Adrenal gland (tissue), 12 donors: Measurements from ENCODE around the gene TES. TPM values are rescaled to one million over a fixed set of nuclear protein-coding genes. Genes with fewer than 3 reads are reported as not detected.
"Not testable (repeated sequence)": the region's sequence is repeated elsewhere in the genome, so short reads cannot be mapped to it uniquely, and the experiment has no call there.

Experiments used
- DNase-seq, 7 donors: peaks; one replicate each; pipeline ENCODE4 v3.0.0-alpha.2; 2019 to 2020
- H3K27ac ChIP-seq, 5 donors: fragments of 200-600 bp; sonication (generic) in 4 of 5; 1 replicate in 3 of 5; 2 replicates in 2 of 5; pipeline versions ENCODE4 v1.5.1 to v1.8.0; 2016 to 2020; ENCODE audit warnings: mild to moderate bottlenecking in 1 of 5
- H3K27me3 ChIP-seq: fragments of 200-600 bp; 2 replicates; pipeline ENCODE4 v1.8.0; 2021
- H3K36me3 ChIP-seq, 2 donors: fragments of 200-600 bp; replicated peaks in 1 of 2; 1 replicate in 1 of 2; 2 replicates in 1 of 2; pipeline versions ENCODE4 v1.5.1 to v1.8.0; 2018 to 2022
- H3K4me1 ChIP-seq, 2 donors: fragments of 200-600 bp; replicated peaks in 1 of 2; 1 replicate in 1 of 2; 2 replicates in 1 of 2; pipeline versions ENCODE4 v1.5.1 to v1.8.0; 2018 to 2021
- H3K4me3 ChIP-seq, 4 donors: fragments of 200-600 bp; sonication (generic) in 3 of 4; one replicate each; pipeline ENCODE4 v1.5.1; 2016 to 2018
- H3K9me3 ChIP-seq, 3 donors: fragments of 200-600 bp; sonication (generic) in 1 of 3; replicated peaks in 1 of 3; 1 replicate in 2 of 3; 2 replicates in 1 of 3; pipeline versions ENCODE4 v1.5.1 to v1.8.0; 2016 to 2021
- POLR2A ChIP-seq, 2 donors: fragments of 450-650 bp; IDR thresholded peaks; one replicate each; pipeline ENCODE4 v1.6.1; 2017; ENCODE audit warnings: antibody characterized with exemption in 2 of 2, mild to moderate bottlenecking in 2 of 2, moderate library complexity in 1 of 2
- WGBS, 4 donors: extraction: QIAGEN DNeasy Blood & Tissue Kit in 2 of 4; methylation state at CpG; one replicate each; pipeline versions ENCODE4 v1.1.5 to v1.1.7; 2013 to 2017; 5-methylcytosine and 5-hydroxymethylcytosine counted together
- intact Hi-C, 2 donors: fragments of 100-400 bp; cut with DNase I; formaldehyde crosslinking; loops; one replicate each; pipeline versions ENCODE4 v1.14.1 to v1.15.0; 2022 to 2023
- polyA plus RNA-seq, 3 donors: library from polyadenylated mRNA; stranded (reverse); fragments of 200-250 nt in 2 of 3; fragments of 350-450 nt in 1 of 3; fragmentation: Illumina TruSeq in 1 of 3; extraction: RNeasy Lipid Tissue Mini Kit (QIAGEN cat#74804) in 1 of 3; gene quantifications; one replicate each; pipeline ENCODE4 v1.2.3, GENCODE V29; 2013 to 2014
- total RNA-seq, 9 donors: library from RNA; depleted of rRNA in 4 of 9; stranded (reverse); fragments of >200 nt in 4 of 9; fragments of 120-200 nt in 1 of 9; fragmentation: NEBNext Ultra II Directional in 1 of 9; extraction: Animal tissue kit (Norgen Biotek cat#: 25700) in 1 of 9; gene quantifications; one replicate each; pipeline versions ENCODE4 v1.1.0 to v1.2.4, GENCODE V29; 2013 to 2023
- TF ChIP-seq, protein P1 (sequence below), 6 experiments: fragments of 450-650 bp in 4 of 6; fragments of 200-600 bp in 2 of 6; sonication (generic) in 1 of 6; IDR thresholded peaks; 1 replicate in 5 of 6; 2 replicates in 1 of 6; pipeline versions ENCODE4 v1.5.1 to v1.8.0; 2016 to 2021; ENCODE audit warnings: antibody characterized with exemption in 6 of 6, mild to moderate bottlenecking in 2 of 6, moderate library complexity in 1 of 6
- donor health status: healthy with polysubstance abuse.
- donor health status: Bipolar disorder and iron deficiency.
- donor health status: DM: yes; HTN: yes; CAD: no.
- donor health status: DM: no; HTN: no; CAD: no.
- donor health status: DM: no; HTN: no; CAD: no.
- donor health status: DM: yes; HTN: yes; CAD: no.

Gene TES
- total and polyA plus RNA-seq, 12 donors: 3.9 to 21.8 (median 12.5) TPM

DNA sequence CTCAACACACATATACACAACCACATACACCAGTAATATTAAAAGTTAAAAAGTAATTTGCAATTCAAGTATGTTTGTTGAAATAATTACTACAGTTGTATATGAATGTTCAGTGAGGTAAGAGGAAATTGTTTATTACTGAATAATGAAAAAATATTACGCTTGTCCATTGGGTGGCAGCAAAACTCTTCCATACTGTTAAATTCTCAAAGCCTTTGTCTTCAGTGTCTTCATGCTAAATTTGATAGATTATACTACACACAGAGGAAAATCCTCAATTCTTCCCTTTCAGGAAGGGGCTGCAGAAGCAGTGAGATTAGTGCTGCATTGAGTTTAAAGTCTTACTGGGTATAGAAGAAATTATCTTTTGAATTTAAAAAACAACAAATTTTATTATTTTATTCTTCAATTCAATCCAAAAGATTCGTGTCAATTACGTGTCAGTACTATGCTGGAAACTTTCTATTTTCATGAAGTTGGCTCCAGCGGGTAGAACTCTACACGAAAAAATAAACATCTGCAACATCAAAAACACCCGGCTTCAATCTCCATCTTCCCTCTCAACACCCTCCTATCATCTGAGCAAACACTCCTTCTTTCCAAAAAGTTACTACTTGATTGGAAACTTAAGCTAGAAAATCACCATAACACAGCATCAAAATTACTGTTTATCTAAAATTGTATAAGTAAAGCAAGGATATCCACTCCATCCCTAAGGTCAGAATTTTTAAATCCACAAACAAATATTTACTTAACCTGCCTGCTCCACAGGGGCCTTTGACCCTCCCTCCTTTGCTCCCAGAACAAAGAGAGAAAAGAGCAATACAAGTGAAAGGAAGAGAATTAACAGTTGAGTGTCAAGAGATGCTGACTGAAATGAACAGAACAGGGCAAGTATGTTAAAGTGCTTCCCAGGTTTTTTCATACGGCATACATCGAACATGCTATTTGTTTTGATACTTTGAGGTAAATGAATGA is 37.0 kb upstream of the TES start:
- Histone ChIP-seq H3K27me3 (no peaks in the 10 kb centered on the region), H3K4me3 (no peak overlapping the region), H3K4me1 (no peaks in the 10 kb centered on the region), H3K9me3 (no peaks in the 10 kb centered on the region), H3K36me3 (no peaks in the 10 kb centered on the region), H3K27ac (no peak overlapping the region)
- intact Hi-C loops: loop anchor here in 1 of 2 donors (5.0 to 10.0 kb wide), 3 partner anchors 64 to 631 kb away; no protein-coding TSS in a partner anchor
- peak in 1 of 7 donors; percentile 12 for DNase-seq
- WGBS, 4 donors: 54 to 66% (median 59%) methylated on average over 8 of the region's 8 CpGs
- TF ChIP-seq POLR2A (IDR thresholded peaks at IDR 0.05): no peak
- TF ChIP-seq, protein P1, sequence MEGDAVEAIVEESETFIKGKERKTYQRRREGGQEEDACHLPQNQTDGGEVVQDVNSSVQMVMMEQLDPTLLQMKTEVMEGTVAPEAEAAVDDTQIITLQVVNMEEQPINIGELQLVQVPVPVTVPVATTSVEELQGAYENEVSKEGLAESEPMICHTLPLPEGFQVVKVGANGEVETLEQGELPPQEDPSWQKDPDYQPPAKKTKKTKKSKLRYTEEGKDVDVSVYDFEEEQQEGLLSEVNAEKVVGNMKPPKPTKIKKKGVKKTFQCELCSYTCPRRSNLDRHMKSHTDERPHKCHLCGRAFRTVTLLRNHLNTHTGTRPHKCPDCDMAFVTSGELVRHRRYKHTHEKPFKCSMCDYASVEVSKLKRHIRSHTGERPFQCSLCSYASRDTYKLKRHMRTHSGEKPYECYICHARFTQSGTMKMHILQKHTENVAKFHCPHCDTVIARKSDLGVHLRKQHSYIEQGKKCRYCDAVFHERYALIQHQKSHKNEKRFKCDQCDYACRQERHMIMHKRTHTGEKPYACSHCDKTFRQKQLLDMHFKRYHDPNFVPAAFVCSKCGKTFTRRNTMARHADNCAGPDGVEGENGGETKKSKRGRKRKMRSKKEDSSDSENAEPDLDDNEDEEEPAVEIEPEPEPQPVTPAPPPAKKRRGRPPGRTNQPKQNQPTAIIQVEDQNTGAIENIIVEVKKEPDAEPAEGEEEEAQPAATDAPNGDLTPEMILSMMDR (IDR thresholded peaks at IDR 0.05): peak; percentile 36 to 77 (median 66)

DNA sequence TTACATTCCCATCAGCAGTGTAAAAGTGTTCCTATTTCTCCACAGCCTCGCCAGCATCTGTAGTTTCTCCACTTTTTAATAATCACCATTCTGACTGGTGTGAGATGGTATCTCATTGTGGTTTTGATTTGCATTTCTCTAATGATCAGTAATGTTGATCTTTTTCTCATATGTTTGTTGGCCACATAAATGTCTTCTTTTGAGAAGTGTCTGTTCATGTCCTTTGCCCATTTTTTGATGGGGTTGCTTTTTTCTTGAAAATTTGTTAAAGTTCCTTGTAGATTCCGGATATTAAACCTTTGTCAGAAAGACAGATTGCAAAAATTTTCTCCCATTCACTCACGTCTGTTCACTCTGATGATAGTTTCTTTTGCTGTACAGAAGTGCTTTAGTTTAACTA is 35.2 kb upstream of the TES start:
- not testable (repeated sequence) for H3K27me3 ChIP-seq, DNase-seq, H3K9me3 ChIP-seq, H3K4me1 ChIP-seq, H3K27ac ChIP-seq, H3K4me3 ChIP-seq, H3K36me3 ChIP-seq
- intact Hi-C loops: loop anchor here (5.0 to 10.0 kb wide), 3 partner anchors 62 to 630 kb away; no protein-coding TSS in a partner anchor
- 83 to 94% (median 90%) methylated on average over 3 of the region's 3 CpGs for WGBS, 4 donors

DNA sequence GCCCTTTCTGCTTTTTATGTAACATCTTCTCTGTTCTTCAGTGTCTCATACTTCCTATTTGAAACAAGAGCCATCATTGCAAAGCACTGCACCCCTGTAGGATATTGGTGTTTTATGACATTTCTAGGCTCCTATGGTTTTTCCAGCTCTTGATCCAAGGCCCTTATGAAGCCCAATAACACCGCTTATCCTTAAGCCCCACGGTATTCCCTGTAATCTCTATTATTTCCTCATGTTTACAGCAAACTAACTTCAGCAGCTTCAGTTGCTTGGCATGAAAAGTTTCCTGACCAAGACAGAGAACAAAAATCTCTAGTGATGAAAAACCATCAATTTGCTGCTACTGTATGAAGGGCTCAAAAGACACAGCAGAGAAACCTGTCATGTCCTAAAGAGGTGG is 34.1 kb upstream of the TES start:
- H3K27me3 ChIP-seq: no peaks in the 10 kb centered on the region
- DNase-seq: no peak
- intact Hi-C loops: loop anchor here (5.0 to 10.0 kb wide), 3 partner anchors 61 to 629 kb away; no protein-coding TSS in a partner anchor
- WGBS, 4 donors: 79 to 91% (median 90%) methylated on average over 2 of the region's 2 CpGs
- no peaks in the 10 kb centered on the region for H3K36me3 ChIP-seq
- H3K9me3 ChIP-seq: no peaks in the 10 kb centered on the region
- H3K4me3 ChIP-seq: no peak overlapping the region
- TF ChIP-seq, protein P1 (IDR thresholded peaks at IDR 0.05): no peak
- TF ChIP-seq POLR2A (IDR thresholded peaks at IDR 0.05): no peak
- no peaks in the 10 kb centered on the region for H3K4me1 ChIP-seq
- no peak overlapping the region for H3K27ac ChIP-seq

GRCh38 chr7:116177009-116177408 is 33.3 kb upstream of the TES start:
- WGBS, 4 donors: 66 to 71% (median 68%) methylated on average over 3 of the region's 3 CpGs
- Histone ChIP-seq H3K27me3 (no peaks in the 10 kb centered on the region), H3K27ac (no peak overlapping the region), H3K4me3 (no peak overlapping the region), H3K36me3 (no peaks in the 10 kb centered on the region), H3K4me1 (no peaks in the 10 kb centered on the region), H3K9me3 (no peaks in the 10 kb centered on the region)
- no peak for TF ChIP-seq POLR2A (IDR thresholded peaks at IDR 0.05)
- TF ChIP-seq, protein P1 (IDR thresholded peaks at IDR 0.05): no peak
- intact Hi-C loops: loop anchor here (5.0 to 10.0 kb wide), 3 partner anchors 60 to 628 kb away; no protein-coding TSS in a partner anchor
- DNase-seq: no peak
